Inflammatory macrophage treated with lipopolysaccharide for 4 hours (primary cell): Measurements from ENCODE around the gene ZNF423.

Experiments used
- DNase-seq: peaks from one replicate; pipeline ENCODE4 v3.0.0-alpha.2; 2020

ZNF423 gene

GRCh38 chr16:49635591-49636581 lies 220.0 kb downstream of the ZNF423 start:
- no peak for DNase-seq

DNA sequence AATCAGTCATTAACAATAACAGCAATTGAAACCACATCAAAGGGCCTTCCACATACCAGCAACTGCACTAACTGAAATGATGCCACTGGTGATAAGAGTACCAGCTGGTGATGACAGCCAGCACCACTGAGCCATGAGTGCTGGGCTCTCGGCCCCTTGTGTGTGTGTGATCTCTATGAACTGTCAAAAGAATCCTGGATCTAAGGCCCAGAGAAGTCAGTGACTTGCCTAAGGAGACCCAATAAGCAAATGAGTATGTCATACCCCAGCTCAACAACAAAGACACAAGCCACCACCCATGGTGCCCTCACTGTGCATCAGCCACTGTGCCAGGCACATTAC lies 220.9 kb downstream of the ZNF423 start:
- DNase-seq = no peak

- no peak for DNase-seq
Observed at GRCh38 chr16:49634235-49635008, 221.5 kb downstream of the ZNF423 start.

DNA sequence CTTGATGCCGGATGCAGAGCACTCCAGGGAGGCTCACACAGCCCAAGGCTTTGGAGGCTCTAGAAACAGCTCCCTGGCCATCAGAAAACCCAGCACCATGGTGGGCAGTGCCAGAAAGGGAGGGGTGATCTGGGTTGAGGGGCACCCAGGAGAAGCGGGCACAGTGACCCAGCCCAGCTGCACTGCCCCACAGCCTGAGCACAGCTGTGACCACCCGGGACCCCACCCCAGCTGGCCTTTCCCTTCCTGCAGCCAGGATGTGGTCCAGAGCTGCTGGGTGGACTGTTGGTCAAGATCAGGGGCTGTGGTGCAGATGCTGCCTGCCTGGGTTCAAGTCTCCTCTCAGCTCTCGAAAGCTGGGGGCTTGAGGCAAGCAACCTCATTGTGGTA lies 223.1 kb downstream of the ZNF423 start:
- no peak for DNase-seq

GRCh38 chr16:49632086-49632794 lies 223.7 kb downstream of the ZNF423 start:
- no peak for DNase-seq

GRCh38 chr16:49631187-49632041 lies 224.5 kb downstream of the ZNF423 start:
- no peak for DNase-seq

DNA sequence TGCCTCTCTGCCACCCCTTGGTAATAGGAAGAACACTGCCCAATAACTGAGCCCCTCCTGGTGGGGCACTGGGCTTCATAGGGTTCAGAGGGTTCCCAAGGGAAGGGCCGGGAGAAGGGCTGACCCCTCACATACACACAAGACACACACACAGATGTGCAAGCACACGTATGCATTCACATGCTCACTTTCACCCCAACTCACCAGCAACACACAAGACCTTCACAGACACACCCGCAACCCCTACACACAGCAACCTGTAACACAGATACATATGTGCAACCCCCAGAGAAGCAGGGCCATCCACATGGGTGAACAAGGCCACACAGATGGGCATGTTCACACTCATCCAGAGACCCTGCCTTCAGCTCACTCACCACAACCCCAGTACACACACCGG lies 225.1 kb downstream of the ZNF423 start:
- no peak for DNase-seq

DNA sequence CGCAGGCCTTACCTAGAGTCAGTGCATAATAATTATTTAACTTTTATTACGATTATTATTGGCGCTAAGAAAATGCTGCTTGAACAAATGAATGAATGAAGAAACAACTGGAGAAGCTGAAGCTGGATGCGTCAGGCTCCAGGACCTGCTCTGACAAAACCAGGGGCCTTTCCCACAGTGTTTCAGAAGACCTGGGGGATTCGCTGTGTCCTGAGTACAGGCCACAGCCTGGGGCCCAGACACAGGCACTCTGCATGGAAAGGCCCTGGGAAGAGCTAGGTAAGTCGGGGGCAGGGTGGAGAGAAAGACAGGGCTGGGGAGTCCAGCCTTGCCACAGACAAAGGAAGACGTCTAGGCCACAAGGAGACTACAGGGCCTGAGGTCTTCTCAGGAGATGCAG lies 226.1 kb downstream of the ZNF423 start:
- DNase-seq = no peak

- no peak for DNase-seq
Observed at GRCh38 chr16:49628148-49628547, 227.8 kb downstream of the ZNF423 start.

DNA sequence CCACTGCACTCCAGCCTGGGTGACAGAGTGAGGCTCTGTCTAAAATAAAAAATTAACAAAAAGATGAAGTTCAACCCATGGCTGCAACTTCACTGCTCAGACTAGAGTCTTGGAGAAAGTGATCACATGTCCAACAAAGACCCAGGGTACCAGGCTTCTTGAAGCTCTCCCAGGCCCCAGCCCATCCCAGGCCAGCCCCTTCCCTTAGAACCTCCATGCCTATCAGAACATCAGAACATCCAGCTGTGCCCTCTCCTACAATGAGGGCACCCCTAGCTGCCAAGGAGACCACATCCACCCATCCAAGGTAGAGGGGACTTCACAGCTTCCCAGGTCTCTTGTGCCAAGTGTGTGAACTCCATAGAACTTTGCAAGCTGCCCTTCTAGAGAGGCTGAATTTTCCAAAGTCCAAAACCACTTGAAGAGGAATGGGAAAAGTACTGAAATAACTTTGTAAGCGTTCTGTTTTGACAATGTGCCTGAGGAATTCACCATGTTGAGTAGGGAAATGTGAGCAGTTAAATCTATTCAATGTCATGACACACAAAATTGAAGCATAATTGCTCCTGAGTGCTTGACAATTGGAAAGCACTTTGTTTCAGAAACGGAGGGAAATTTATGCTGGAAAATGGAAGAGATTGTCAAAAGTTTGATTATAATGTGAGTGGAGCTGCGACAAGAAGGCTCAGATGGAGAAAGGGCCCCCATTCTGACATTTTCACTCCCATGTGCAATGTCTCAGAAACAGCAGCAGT lies 230.4 kb downstream of the ZNF423 start:
- no peak for DNase-seq

DNA sequence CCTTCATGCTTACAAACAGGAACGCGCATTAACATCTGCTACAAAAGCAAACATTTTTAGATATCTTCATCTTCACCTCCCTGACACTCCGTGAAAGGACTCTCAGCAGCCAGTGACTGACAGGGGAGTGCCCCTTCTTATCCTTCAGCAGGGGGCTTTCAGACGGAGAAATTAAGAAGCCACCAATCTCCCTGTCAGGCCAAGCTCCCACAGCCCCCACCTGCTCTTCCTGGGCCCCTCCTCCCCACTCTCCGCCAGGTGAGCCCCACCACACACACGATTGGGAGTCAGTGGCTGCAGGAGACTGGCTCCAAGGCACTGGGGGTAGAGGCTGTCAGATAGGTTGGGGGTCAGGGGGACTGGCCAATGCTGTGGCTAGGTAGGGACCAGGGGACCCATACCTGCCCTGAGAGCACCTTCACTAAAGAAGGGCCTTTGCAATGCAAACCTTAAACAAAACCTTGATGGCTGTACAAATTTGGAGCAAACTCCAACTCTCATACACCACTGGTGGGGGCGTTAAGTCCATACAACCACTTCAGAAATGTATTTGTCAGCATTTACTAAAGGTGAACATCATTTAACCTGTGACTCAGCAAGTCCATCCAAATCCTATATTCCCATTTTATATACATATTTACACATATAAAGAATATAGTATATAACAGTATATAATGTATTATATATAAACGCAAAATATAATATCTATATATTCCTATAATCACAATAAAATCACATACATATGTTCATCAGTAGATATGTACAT lies 232.2 kb downstream of the ZNF423 start:
- DNase-seq = no peak

DNA sequence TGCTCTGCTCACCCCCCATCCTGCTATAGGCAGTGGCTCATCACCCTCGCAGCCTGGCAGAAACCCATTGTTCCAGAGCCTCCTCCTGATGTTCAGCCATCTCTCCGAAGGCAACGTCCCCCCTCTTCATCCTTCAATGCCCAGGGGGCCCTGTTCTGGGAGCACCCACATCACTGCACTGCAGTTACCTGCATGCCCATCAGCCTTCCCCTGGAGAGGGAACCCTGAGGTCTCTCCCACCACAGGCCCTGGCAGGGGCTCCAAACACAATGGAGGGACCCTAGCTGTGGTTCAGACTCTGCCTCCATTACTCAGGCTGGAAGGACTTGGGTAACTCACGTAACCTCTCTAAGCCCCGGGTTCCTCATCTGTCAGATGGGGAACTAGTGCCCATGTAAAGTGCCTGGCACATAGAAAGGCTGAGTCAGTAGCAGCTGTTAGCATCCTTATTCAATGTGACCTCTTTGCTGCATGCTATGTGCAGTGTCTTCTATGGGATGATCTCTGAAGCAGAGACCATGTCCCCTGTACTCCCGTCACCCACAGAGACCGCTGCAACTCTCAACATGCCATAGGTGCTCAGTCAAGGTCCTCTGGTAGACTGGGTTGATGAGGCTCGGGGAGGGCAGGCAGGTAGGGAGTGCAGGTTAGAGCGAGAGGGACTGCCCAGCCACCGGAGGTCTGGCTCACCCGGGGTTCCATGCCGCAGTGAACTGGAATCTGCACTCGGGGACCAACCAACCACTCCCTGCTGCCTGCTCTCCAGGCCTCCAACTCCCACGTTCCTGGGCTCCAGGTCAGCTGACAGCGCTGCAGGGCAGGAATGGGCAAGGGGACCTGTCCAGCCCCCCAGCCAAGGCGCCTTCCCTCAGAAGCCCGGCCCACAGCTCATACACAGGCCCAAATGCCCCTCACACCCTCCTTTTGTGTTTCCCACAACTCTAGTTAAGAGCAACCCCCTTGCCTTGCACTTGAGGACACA lies 233.2 kb downstream of the ZNF423 start:
- DNase-seq = no peak

GRCh38 chr16:49622084-49622390 lies 233.9 kb downstream of the ZNF423 start:
- DNase-seq = no peak

- DNase-seq = no peak
Observed at GRCh38 chr16:49621241-49622083, 234.4 kb downstream of the ZNF423 start.

DNA sequence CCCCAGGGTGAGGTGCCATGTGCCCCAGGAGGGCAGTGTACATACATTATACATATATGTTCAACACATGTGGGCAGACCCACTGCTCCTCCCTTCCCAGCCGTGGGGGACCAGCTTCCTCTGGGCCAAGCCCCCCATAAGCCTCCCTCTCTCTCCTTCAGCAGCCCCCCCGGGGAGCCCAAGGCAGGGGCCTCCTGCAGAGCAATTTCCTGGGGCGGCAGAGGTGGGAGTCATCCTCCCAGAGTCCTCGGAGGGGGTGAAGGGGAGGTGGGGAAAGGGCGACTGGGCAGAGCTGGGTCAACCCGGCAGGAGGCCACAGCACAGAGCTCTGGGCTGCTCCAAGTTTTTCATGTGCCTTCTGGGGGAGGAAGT lies 235.1 kb downstream of the ZNF423 start:
- DNase-seq = no peak

- DNase-seq = no peak
Observed at GRCh38 chr16:49620158-49620868, 235.6 kb downstream of the ZNF423 start.

GRCh38 chr16:49619811-49620157 lies 236.1 kb downstream of the ZNF423 start:
- no peak for DNase-seq

- no peak for DNase-seq
Observed at GRCh38 chr16:49618955-49619354, 237.0 kb downstream of the ZNF423 start.
